Heart left ventricle (tissue), 16 donors: Measurements from ENCODE around the gene FBXL22. TPM values are rescaled to one million over a fixed set of nuclear protein-coding genes. Genes with fewer than 3 reads are reported as not detected.
A peak's percentile ranks its signal among the peaks of the same experiment; 100 is the strongest.
"Not testable (repeated sequence)": the region's sequence is repeated elsewhere in the genome, so short reads cannot be mapped to it uniquely, and the experiment has no call there.

Experiments used
- ATAC-seq, 4 donors: fragments of 200-7000 bp; cut with Tn5 transposase; one replicate each; pipeline ENCODE4 v1.9.1; 2020 to 2022; ENCODE audit warnings: moderate library complexity in 4 of 4, mild to moderate bottlenecking in 3 of 4, moderate number of reproducible peaks in 1 of 4
- DNase-seq, 5 donors: peaks; one replicate each; pipeline ENCODE4 v3.0.0-alpha.2; 2020
- H3K27ac ChIP-seq, 12 donors: fragments of 200-600 bp; sonication (generic) in 4 of 12; one replicate each; pipeline versions ENCODE4 v1.5.0 to v1.8.0; 2016 to 2022; ENCODE audit warnings: mild to moderate bottlenecking in 2 of 12
- H3K27me3 ChIP-seq, 9 donors: fragments of 200-600 bp; sonication (generic) in 2 of 9; one replicate each; pipeline versions ENCODE4 v1.5.1 to v1.8.0; 2016 to 2022; ENCODE audit warnings: mild to moderate bottlenecking in 3 of 9
- H3K36me3 ChIP-seq, 9 donors: fragments of 200-600 bp; sonication (generic) in 2 of 9; one replicate each; pipeline versions ENCODE4 v1.5.0 to v1.8.0; 2018 to 2022; ENCODE audit warnings: mild to moderate bottlenecking in 2 of 9
- H3K4me1 ChIP-seq, 12 donors: fragments of 200-600 bp; sonication (generic) in 4 of 12; one replicate each; pipeline versions ENCODE4 v1.5.0 to v1.8.0; 2016 to 2022; ENCODE audit warnings: mild to moderate bottlenecking in 3 of 12
- H3K4me3 ChIP-seq, 12 donors: fragments of 200-600 bp; sonication (generic) in 4 of 12; one replicate each; pipeline versions ENCODE4 v1.5.0 to v1.8.0; 2017 to 2022; ENCODE audit warnings: mild to moderate bottlenecking in 9 of 12, moderate library complexity in 4 of 12
- H3K9me3 ChIP-seq, 12 donors: fragments of 200-600 bp; sonication (generic) in 4 of 12; one replicate each; pipeline versions ENCODE4 v1.5.0 to v1.8.0; 2016 to 2022; ENCODE audit warnings: mild to moderate bottlenecking in 1 of 12
- POLR2A ChIP-seq, 2 donors: fragments of 450-650 bp; IDR thresholded peaks; one replicate each; pipeline ENCODE4 v1.6.1; 2017; ENCODE audit warnings: antibody characterized with exemption in 2 of 2, mild to moderate bottlenecking in 2 of 2, moderate library complexity in 2 of 2
- WGBS, 4 donors: extraction: QIAGEN DNeasy Blood & Tissue Kit in 2 of 4; methylation state at CpG; one replicate each; pipeline versions ENCODE4 v1.1.5 to v1.1.7; 2013 to 2018; 5-methylcytosine and 5-hydroxymethylcytosine counted together
- intact Hi-C, 10 donors: fragments of 100-400 bp; cut with DNase I; formaldehyde crosslinking; loops; one replicate each; pipeline versions ENCODE4 v1.11.1 to v1.14.2; 2022
- polyA plus RNA-seq, 2 donors: library from polyadenylated mRNA; stranded (reverse); fragments of 200-250 nt; gene quantifications; one replicate each; pipeline ENCODE4 v1.2.3, GENCODE V29; 2013
- total RNA-seq, 9 donors: library from RNA; depleted of rRNA in 2 of 9; stranded (reverse); fragments of >200 nt in 2 of 9; fragmentation: NEBNext Ultra II Directional in 3 of 9; extraction: Animal tissue kit (Norgen Biotek cat#: 25700) in 3 of 9; gene quantifications; one replicate each; pipeline versions ENCODE4 v1.1.0 to v1.2.4, GENCODE V29; 2016 to 2023
- TF ChIP-seq, protein P1 (sequence below), 12 donors: fragments of 200-600 bp; sonication (generic) in 4 of 12; IDR thresholded peaks; one replicate each; pipeline versions ENCODE4 v1.5.0 to v1.8.0; 2018 to 2022; ENCODE audit warnings: antibody characterized with exemption in 12 of 12, mild to moderate bottlenecking in 5 of 12
- donor health status: ischemic (EF 13 %, LVEDD 7.1; RV severe dilation, severe dysfunction).
- donor health status: healthy with polysubstance abuse.
- donor health status: DM: no; HTN: yes; CAD: no.
- donor health status: DM: no; HTN: no; CAD: no.
- donor health status: ischemic (EF 25% LVEDD 6.9; RV normal size, moderate dysfunction).
- donor health status: ischemic (EF 25% LVEDD 5.7; RV mildly dilated, moderate dysfunction).
- donor health status: healthy.
- donor health status: DM: yes; HTN: yes; CAD: no.
- donor health status: ischemic (EF 35%, LVEDD 5.7; RV mildly dilated, moderate dysfunction).
- donor health status: nonischemic (EF 11% LVEDD 7.7; RV severe dilation, severe dysfunction).
- donor health status: DM: yes; HTN: yes; CAD: no.
- donor health status: PGD.
- donor health status: ischemic (EF 29% LVEDD 5.4; RV normal size, mild dysfunction).
- donor health status: nonischemic (EF 23%, LVEDD 6.1; RV moderate dilation, normal function).

FBXL22 gene
- total and polyA plus RNA-seq, 11 donors, result 2.4 to 41.5 (median 20.7) TPM

DNA sequence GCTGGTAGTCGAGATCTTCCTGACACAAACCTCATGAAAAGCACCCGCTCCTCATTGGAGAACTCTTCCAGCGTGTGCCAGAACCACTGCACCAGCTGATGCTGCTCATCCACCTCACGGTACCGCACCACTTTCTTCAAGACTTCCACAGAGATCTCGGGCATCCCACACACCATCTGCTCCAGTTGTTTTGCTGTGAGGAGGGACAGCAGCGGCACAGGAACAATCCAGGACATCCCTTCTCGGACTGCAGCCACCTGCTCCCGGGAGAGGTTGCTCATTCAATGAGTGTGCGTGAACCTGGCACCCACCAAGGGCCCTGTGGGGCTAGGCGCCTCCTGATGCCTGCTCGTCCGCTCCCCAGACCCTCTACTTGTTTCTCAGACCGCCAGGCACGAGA, 15.1 kb downstream of the FBXL22 start:
- peaks cover 0 to 20% (median 10%) of the 10 kb centered on the region in 12 donors for H3K4me1 ChIP-seq
- H3K9me3 ChIP-seq, result no peaks in the 10 kb centered on the region
- TF ChIP-seq, protein P1, sequence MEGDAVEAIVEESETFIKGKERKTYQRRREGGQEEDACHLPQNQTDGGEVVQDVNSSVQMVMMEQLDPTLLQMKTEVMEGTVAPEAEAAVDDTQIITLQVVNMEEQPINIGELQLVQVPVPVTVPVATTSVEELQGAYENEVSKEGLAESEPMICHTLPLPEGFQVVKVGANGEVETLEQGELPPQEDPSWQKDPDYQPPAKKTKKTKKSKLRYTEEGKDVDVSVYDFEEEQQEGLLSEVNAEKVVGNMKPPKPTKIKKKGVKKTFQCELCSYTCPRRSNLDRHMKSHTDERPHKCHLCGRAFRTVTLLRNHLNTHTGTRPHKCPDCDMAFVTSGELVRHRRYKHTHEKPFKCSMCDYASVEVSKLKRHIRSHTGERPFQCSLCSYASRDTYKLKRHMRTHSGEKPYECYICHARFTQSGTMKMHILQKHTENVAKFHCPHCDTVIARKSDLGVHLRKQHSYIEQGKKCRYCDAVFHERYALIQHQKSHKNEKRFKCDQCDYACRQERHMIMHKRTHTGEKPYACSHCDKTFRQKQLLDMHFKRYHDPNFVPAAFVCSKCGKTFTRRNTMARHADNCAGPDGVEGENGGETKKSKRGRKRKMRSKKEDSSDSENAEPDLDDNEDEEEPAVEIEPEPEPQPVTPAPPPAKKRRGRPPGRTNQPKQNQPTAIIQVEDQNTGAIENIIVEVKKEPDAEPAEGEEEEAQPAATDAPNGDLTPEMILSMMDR (IDR thresholded peaks at IDR 0.05), result no peak
- TF ChIP-seq POLR2A (IDR thresholded peaks at IDR 0.05), result no peak
- WGBS, 4 donors, result 91 to 97% (median 92%) methylated on average over 13 to 15 of the region's 15 CpGs
- H3K27me3 ChIP-seq, result no peaks in the 10 kb centered on the region
- DNase-seq, result no peak
- intact Hi-C loops, result loop anchor here in 2 of 10 donors (5.0 to 10.0 kb wide), 2 partner anchors 453 to 455 kb away; no protein-coding TSS in a partner anchor
- H3K27ac ChIP-seq, result peak overlapping the region in 1 of 12 donors; percentile 80
- ATAC-seq, result no peak
- peaks cover 0 to 98% (median 84%) of the 10 kb centered on the region in 9 donors for H3K36me3 ChIP-seq
- no peak overlapping the region for H3K4me3 ChIP-seq

DNA sequence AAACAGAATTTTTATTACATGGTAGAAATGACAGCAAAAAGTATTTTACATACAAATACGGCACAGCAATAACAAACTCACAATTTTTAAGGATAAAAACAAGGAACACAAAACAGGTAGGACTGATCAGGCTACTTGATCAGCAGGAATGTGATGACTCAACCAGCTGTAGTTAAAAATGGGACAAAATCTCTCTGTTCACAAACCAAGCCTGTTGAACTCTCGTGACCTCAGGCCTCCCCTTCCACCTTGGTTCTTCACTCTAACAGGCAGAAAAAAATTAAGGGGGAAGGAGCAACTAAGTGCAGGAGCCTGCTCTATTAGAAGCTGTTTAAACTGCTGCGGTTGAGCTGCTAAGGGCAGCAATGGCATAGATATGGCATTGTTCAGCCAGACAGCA, 18.7 kb downstream of the FBXL22 start:
- DNase-seq (no peak), ATAC-seq (no peak)
- 86 to 93% (median 91%) methylated on average over 3 of the region's 3 CpGs for WGBS, 4 donors
- Histone ChIP-seq H3K36me3 (peaks cover 0 to 74% (median 58%) of the 10 kb centered on the region in 9 donors), H3K9me3 (no peaks in the 10 kb centered on the region), H3K27ac (no peak overlapping the region), H3K4me3 (no peak overlapping the region), H3K4me1 (peaks cover 0 to 4% (median under 1%) of the 10 kb centered on the region in 12 donors), H3K27me3 (no peaks in the 10 kb centered on the region)
- TF ChIP-seq POLR2A (IDR thresholded peaks at IDR 0.05), result no peak
- TF ChIP-seq, protein P1 (IDR thresholded peaks at IDR 0.05), result no peak
- intact Hi-C loops, result loop anchor here in 1 of 10 donors (10.0 kb wide), 1 partner anchor 449 kb away; no protein-coding TSS in a partner anchor

DNA sequence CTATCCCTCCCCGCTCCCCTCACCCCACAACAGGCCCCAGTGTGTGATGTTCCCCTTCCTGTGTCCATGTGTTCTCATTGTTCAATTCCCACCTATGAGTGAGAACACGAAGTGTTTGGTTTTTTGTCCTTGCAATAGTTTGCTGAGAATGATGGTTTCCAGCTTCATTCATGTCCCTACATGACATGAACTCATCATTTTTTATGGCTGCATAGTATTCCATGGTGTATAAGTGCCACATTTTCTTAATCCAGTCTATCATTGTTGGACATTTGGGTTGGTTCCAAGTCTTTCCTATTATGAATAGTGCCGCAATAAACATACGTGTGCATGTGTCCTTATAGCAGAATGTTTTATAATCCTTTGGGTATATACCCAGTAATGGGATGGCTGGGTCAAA, 20.0 kb downstream of the FBXL22 start:
- H3K27me3 ChIP-seq, H3K4me3 ChIP-seq, ATAC-seq, H3K27ac ChIP-seq, H3K4me1 ChIP-seq, DNase-seq, H3K9me3 ChIP-seq: not testable (repeated sequence)
- WGBS, 4 donors, result 97 to 100% (median 99%) methylated on average over 4 of the region's 4 CpGs
- peaks cover 0 to 72% (median 51%) of the 10 kb centered on the region in 9 donors for H3K36me3 ChIP-seq
- intact Hi-C loops, result loop anchor here in 1 of 10 donors (10.0 kb wide), 1 partner anchor 448 kb away; no protein-coding TSS in a partner anchor

DNA sequence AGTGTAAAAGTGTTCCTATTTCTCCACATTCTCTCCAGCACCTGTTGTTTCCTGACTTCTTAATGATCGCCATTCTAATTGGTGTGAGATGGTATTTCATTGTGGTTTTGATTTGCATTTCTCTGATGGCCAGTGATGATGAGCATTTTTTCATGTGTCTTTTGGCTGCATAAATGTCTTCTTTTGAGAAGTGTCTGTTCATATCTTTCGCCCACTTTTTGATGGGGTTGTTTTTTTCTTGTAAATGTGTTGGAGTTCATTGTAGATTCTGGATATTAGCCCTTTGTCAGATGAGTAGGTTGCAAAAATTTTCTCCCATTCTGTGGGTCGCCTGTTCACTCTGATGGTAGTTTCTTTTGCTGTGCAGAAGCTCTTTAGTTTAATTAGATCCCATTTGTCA, 20.4 kb downstream of the FBXL22 start:
- H3K4me3 ChIP-seq, H3K27me3 ChIP-seq, H3K27ac ChIP-seq, DNase-seq, H3K9me3 ChIP-seq, ATAC-seq, H3K4me1 ChIP-seq: not testable (repeated sequence)
- intact Hi-C loops, result loop anchor here in 1 of 10 donors (10.0 kb wide), 1 partner anchor 447 kb away; no protein-coding TSS in a partner anchor
- 96 to 98% (median 97%) methylated on average over 2 to 3 of the region's 3 CpGs for WGBS, 4 donors
- peaks cover 0 to 72% (median 51%) of the 10 kb centered on the region in 9 donors for H3K36me3 ChIP-seq

DNA sequence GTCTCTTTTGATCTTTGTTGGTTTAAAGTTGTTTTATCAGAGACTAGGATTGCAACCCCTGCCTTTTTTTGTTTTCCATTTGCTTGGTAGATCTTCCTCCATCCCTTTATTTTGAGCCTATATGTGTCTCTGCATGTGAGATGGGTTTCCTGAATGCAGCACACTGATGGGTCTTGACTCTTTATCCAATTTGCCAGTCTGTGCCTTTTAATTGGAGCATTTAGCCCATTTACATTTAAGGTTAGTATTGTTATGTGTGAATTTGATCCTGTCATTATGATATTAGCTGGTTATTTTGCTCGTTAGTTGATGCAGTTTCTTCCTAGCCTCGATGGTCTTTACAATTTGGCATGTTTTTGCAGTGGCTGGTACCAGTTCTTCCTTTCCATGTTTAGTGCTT, 23.6 kb downstream of the FBXL22 start:
- not testable (repeated sequence) for DNase-seq, H3K27ac ChIP-seq, H3K9me3 ChIP-seq, H3K4me1 ChIP-seq, H3K27me3 ChIP-seq, H3K4me3 ChIP-seq, ATAC-seq
- no CpG with 5 or more reads among the region's 2 CpGs for WGBS, 4 donors
- H3K36me3 ChIP-seq, result peaks cover 2 to 72% (median 54%) of the 10 kb centered on the region in 9 donors
- intact Hi-C loops, result loop anchor here in 1 of 10 donors (10.0 kb wide), 1 partner anchor 454 kb away; no protein-coding TSS in a partner anchor
